ENCODE measurements around the gene PTPRG.

Gene PTPRG

DNA sequence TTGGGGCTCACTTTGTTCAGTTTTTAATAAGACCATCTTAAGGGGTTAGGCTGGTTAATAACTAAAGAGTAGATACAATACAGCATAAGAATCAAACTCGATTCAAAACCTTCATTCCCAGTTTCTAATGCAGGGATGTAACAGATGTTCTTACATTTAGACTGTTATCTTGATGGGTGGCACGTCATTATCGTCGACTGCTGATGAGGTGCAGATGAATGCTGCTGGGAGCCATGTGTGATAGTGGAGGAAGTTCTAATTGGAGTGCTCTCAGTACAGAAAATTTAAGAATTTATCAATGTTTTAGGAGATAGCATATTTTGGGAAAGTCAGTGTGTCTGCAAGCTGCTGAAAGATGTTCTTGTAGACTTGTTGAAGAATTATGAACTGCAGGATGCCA lies 331.5 kb downstream of the PTPRG start:
- FAIRE-seq (no peak), DNase-seq (ENCODE audit: insufficient read length) (no peak)
- TF ChIP-seq POLR2AphosphoS5 (IDR thresholded peaks at IDR 0.05; ENCODE audit: low read depth, low read length): no peak
- no peak for TF ChIP-seq POLR2A (IDR thresholded peaks at IDR 0.05; ENCODE audit: low read depth, low read length)
- no peak for TF ChIP-seq TAF1 (IDR thresholded peaks at IDR 0.05; ENCODE audit: borderline replicate concordance, low read depth, low read length)

- FAIRE-seq (no peak), DNase-seq (ENCODE audit: insufficient read length) (no peak)
- TF ChIP-seq POLR2A (IDR thresholded peaks at IDR 0.05; ENCODE audit: low read depth, low read length): no peak
Measured at GRCh38 chr3:61893840-61894566, 332.6 kb downstream of the PTPRG start.

DNA sequence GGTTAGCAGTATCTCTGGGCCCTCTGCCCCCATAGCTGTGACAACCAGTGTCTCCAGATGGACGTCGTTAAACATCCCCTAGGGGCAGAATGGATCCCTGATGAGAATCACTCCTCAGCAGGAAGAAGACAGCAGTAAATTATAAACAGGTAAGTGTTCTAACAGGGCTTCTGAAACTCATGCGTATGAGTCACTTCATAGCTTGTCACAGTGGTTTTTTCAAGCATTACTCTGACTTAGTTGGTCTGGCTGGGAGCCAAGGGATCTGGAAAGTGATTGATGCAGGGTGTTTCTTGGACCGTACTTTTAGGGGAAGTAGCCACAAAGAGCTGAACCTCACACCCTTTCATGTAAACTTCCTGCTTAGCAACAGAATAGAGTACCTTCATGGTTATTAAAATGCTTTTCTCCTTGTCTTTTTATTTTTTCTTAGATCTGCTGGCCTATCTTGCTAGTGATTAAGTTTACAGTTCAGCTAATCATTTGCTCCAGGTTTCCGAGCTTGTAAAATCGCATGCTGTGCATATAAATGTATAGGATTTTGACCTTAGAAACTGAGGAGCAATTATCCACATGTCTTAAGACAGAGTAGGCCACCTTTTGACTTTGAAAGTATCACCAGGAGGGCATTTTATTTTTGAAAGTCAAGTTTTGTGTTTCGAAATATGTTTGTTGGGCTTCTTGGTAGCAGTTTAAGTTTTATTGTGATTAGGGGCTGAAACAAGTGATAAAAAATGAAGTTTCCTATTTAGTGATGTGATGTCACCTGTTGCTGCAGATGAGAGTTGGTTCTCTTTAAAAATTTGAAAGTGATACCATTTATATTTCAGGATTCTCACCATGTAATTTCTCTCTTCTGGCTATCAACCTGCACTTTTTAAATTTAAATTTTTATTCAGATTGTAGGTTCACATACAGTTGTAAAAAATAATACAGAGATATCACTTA lies 333.9 kb downstream of the PTPRG start:
- TF ChIP-seq TAF1 (IDR thresholded peaks at IDR 0.05; ENCODE audit: borderline replicate concordance, low read depth, low read length) (no peak), POLR2A (IDR thresholded peaks at IDR 0.05; ENCODE audit: low read depth, low read length) (no peak), POLR2AphosphoS5 (IDR thresholded peaks at IDR 0.05; ENCODE audit: low read depth, low read length) (no peak)
- FAIRE-seq (peak; percentile 92), DNase-seq (ENCODE audit: insufficient read length) (peak; percentile 13)

DNA sequence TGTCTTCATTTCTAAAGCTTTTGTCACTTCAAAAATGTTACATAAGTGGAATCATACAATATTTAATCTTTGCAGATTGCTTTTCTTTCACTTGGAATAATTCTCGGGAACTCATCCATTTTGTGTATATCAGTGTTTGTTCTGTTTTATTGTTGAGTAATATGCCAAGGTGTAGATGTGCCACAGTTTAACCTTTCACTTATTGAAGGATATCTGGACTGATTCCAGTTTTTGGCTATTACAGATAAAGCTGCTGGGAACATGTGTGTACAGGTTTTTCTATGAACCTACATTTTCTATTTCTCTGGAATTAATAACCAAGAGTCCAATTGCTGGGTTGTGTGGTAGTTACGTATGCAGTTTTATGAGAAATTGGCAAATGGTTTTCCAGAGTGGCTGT lies 334.9 kb downstream of the PTPRG start:
- TF ChIP-seq POLR2A (IDR thresholded peaks at IDR 0.05; ENCODE audit: low read depth, low read length) (no peak), TAF1 (IDR thresholded peaks at IDR 0.05; ENCODE audit: borderline replicate concordance, low read depth, low read length) (no peak), POLR2AphosphoS5 (IDR thresholded peaks at IDR 0.05; ENCODE audit: low read depth, low read length) (no peak)
- no peak for DNase-seq (ENCODE audit: insufficient read length)

DNA sequence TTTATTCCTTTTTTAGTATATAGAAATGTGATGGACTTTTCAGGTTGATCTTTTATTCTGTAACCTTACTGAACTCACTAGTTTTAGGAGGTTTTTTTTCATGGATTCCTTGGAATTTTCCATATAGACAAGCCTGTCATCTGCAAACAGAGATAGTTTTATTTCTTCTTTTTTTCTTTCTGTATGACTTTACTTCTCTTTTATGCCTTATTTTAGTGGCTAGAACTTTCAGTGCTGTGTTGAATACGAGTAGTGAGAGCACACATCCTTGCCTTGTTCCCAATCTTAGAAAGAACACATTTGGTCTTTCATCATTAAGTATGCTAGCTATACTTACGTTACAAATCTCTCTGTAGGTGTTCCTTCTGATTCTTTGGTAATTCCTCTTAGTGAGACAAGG lies 336.5 kb downstream of the PTPRG start:
- no peak for DNase-seq (ENCODE audit: insufficient read length)
- FAIRE-seq: no peak
- TF ChIP-seq POLR2A (IDR thresholded peaks at IDR 0.05; ENCODE audit: low read depth, low read length) (no peak), TAF1 (IDR thresholded peaks at IDR 0.05; ENCODE audit: borderline replicate concordance, low read depth, low read length) (no peak), POLR2AphosphoS5 (IDR thresholded peaks at IDR 0.05; ENCODE audit: low read depth, low read length) (no peak)

More for the DNA sequence above, 334.9 kb downstream of the PTPRG start:
- no peak for FAIRE-seq

GRCh38 chr3:61899700-61900462 lies 338.5 kb downstream of the PTPRG start:
- FAIRE-seq (no peak), DNase-seq (ENCODE audit: insufficient read length) (no peak)
- TF ChIP-seq POLR2A (IDR thresholded peaks at IDR 0.05; ENCODE audit: low read depth, low read length): no peak
- no peak for TF ChIP-seq TAF1 (IDR thresholded peaks at IDR 0.05; ENCODE audit: borderline replicate concordance, low read depth, low read length)
- TF ChIP-seq POLR2AphosphoS5 (IDR thresholded peaks at IDR 0.05; ENCODE audit: low read depth, low read length): no peak

DNA sequence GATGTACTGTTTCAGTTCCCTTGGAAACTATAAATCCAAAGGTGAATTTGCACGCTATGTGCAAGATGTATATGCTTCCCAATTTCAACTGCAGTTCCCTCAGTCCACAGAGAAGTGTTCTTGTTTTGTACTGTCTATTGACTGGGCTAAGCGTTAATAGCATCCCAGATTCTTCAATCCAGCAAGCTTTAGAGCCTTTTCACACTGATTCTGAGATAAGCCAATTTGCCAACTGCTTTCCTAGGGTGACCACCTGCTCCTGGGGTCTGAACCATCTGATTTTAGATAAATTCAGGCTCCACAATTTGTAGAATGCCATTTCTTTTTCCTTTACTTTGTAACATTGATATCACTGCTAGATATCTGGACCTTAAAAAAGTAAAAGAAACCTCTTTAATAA lies 340.1 kb downstream of the PTPRG start:
- FAIRE-seq (no peak), DNase-seq (ENCODE audit: insufficient read length) (no peak)
- TF ChIP-seq POLR2AphosphoS5 (IDR thresholded peaks at IDR 0.05; ENCODE audit: low read depth, low read length): no peak

DNA sequence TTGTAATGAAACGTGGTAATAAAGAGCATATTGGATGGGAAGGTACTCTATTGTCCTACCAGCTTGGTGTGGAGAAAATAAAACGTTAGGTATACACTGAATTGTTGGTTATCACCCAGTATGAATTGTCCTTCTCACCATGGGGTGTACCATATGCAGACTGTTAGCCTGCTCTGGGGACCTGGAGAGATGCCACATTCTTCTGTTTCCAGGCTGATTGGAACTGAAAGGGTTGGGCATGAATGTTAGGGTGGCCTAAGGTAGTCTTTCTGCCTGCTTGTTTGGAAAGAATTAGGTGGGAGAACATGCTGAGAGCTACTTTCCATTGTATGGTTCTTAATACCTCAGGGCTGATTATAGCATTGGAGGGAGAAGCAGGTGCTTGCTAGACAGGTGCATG lies 340.6 kb downstream of the PTPRG start:
- FAIRE-seq (no peak), DNase-seq (ENCODE audit: insufficient read length) (no peak)
- TF ChIP-seq POLR2AphosphoS5 (IDR thresholded peaks at IDR 0.05; ENCODE audit: low read depth, low read length) (no peak), POLR2A (IDR thresholded peaks at IDR 0.05; ENCODE audit: low read depth, low read length) (no peak), TAF1 (IDR thresholded peaks at IDR 0.05; ENCODE audit: borderline replicate concordance, low read depth, low read length) (no peak)

DNA sequence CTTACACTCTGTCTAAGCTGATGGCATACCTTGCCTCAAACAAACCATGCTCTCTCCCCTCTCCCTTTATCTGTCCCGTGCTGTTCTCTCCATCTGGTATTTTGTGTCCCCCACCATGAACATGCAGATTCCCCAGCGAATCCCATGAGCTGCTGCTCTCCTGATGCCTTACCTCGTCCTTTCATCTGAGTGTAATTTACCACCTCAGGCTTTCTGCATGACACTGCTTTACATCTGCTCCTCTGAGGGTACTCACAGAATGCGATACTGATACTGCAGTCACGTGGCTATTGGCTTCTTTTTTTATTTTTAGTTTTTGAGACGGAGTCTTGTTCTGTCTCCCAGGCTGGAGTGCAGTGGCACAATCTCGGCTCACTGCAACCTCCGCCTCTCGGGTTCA lies 341.7 kb downstream of the PTPRG start:
- TF ChIP-seq POLR2AphosphoS5 (IDR thresholded peaks at IDR 0.05; ENCODE audit: low read depth, low read length) (no peak), POLR2A (IDR thresholded peaks at IDR 0.05; ENCODE audit: low read depth, low read length) (no peak), TAF1 (IDR thresholded peaks at IDR 0.05; ENCODE audit: borderline replicate concordance, low read depth, low read length) (no peak)
- FAIRE-seq (no peak), DNase-seq (ENCODE audit: insufficient read length) (no peak)

DNA sequence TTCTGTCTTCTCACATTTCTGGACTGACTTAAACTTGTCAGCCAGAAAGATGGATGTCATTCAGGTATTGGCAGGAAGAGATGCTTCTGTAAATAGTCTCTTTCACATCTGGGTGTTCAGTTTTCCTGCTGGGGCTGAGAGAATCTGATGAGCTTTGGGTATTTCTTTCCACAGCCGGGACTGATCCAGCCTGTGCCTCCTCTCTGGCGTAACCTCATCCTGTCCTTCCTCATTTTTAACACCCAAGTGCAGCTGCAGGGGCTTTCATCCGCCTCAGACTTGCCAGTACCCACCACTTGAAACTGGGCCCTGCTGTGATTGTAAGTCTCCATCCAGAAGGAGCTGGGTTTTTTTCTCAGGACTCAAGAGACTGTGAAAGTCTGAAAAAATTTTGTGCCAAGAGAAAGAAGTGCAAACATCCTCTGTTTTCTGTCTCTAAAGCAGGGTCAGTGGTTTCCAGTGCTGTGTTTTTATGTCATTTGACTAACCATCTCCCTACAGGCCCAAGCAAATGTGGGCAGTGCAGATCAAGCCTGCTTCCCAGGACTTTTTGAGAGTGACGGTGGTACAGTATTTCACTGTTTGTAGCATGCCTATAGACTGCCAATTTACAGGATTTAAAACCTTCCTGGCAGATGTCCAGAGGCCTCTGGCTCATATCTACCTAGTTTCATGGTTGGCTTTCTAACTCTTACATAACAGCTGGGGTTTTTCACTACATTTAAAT lies 342.7 kb downstream of the PTPRG start:
- DNase-seq (ENCODE audit: insufficient read length) (no peak), FAIRE-seq (no peak)
- no peak for TF ChIP-seq TAF1 (IDR thresholded peaks at IDR 0.05; ENCODE audit: borderline replicate concordance, low read depth, low read length)
- no peak for TF ChIP-seq POLR2A (IDR thresholded peaks at IDR 0.05; ENCODE audit: low read depth, low read length)
- TF ChIP-seq POLR2AphosphoS5 (IDR thresholded peaks at IDR 0.05; ENCODE audit: low read depth, low read length): no peak
